ENCODE measurements around the gene KLF14.

DNA sequence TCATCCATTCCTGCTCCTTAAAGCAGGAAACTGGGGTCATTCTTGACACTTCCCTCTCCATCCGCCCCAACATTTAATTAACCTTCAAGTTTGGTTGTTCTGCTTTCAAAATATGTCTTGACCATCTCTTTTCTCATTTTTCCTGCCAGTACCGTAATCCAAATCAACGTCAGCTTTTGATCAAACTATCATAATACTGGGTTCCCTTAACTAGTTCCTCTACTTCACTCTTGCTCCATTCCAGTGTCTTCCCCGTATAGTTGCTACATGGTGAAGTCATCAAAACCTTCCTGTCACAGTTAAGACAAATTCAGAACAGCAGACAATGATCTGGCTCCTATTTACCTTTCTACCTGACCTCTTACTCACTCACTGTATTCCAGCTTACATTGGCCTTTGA is 6.6 kb upstream of the KLF14 start:
- TF ChIP-seq, protein P1, sequence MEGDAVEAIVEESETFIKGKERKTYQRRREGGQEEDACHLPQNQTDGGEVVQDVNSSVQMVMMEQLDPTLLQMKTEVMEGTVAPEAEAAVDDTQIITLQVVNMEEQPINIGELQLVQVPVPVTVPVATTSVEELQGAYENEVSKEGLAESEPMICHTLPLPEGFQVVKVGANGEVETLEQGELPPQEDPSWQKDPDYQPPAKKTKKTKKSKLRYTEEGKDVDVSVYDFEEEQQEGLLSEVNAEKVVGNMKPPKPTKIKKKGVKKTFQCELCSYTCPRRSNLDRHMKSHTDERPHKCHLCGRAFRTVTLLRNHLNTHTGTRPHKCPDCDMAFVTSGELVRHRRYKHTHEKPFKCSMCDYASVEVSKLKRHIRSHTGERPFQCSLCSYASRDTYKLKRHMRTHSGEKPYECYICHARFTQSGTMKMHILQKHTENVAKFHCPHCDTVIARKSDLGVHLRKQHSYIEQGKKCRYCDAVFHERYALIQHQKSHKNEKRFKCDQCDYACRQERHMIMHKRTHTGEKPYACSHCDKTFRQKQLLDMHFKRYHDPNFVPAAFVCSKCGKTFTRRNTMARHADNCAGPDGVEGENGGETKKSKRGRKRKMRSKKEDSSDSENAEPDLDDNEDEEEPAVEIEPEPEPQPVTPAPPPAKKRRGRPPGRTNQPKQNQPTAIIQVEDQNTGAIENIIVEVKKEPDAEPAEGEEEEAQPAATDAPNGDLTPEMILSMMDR (IDR thresholded peaks at IDR 0.05; ENCODE audit: insufficient read depth, low read length, poor library complexity, severe bottlenecking) = no peak
- no peak for TF ChIP-seq EZH2phosphoT487 (conservative IDR thresholded peaks at IDR 0.05; ENCODE audit: low read length)
